HG03378 (cell line): ENCODE results near the gene BCCIP.

ENCODE experiments used
- ATAC-seq: cut with Tn5 transposase; IDR thresholded peaks from one replicate; pipeline ENCODE4 v1.9.1; 2021; ENCODE audit warnings: mild to moderate bottlenecking, moderate library complexity; ENCODE audit not compliant: unreplicated experiment

Gene BCCIP

DNA sequence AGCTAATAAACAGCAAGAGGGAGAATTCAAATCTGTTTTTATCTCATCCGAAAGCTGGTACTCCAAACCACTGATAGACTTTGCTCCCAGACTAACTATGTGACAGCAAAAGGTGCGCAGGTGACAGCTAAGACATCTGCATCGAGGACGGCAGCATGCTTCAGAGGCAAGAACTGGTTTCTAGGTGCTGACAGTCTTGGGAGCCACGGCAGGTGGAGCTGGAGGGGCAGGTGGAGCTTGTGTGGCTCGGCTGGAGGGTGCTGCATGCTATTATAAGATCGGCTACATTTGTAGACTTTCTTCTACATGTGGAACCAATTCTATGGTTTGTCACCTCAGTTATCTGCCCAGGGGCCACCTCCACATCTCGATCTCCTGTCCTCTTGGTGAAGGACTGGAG lies 25.9 kb upstream of the BCCIP start:
- ATAC-seq, result no peak

GRCh38 chr10:125797994-125798662 lies 25.2 kb upstream of the BCCIP start:
- ATAC-seq, result no peak

DNA sequence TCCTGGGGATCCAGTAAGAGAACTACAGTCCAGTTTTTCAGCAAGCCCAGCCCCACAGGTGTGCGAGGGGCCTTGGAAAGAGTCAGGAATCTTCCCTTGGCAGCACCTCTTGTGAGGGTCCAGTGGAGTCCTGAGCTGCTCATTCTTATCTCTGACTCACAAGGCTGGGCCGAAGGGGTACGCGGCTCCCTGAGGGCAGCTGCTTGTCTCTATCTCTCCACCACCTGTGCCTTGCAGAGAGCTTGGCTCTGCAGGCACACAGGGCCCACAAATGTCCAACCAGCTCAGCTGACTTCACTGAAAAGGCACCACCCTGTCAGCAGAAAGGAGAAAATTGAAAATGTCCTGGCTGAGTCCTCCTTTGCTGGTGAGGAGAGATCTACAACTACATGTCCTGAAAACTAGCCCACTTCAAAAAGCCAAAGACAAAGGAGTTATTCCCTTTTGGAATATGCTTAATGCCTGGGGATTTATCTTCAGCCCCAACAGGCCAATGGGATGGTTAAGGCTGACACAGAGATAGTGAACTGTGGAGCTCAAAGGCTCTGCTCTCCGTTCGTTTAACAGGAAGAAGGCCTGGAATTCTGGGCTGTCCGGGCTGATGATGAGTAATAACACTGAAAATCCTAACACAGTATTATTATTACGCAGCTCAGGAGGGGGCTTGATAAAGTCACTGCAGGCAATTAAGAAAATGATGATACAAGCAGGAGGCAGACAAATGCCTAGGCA lies 23.7 kb upstream of the BCCIP start:
- ATAC-seq, result no peak

GRCh38 chr10:125801574-125801973 lies 21.8 kb upstream of the BCCIP start:
- ATAC-seq, result no peak

DNA sequence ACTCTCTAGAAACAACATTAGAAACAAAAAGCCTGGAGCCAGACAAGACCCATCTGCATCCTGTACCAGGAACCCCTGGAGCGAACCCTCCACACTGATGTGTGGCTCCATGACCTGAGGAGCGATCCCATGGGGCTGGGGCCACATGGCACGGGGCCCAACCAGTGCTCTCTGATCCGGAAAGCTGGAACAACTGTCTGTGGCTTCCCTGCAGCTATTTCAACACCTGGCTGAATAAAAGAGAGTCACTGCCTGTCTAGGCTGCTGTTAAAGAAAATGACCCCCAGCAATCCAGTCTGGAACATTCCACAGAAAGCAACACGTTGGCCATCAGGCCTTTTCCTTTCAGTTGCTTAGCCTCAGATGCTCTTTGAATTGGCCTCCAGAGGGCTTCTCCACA lies 21.2 kb upstream of the BCCIP start:
- no peak for ATAC-seq

- ATAC-seq, result no peak
Observed at GRCh38 chr10:125802739-125803138, 20.6 kb upstream of the BCCIP start.

DNA sequence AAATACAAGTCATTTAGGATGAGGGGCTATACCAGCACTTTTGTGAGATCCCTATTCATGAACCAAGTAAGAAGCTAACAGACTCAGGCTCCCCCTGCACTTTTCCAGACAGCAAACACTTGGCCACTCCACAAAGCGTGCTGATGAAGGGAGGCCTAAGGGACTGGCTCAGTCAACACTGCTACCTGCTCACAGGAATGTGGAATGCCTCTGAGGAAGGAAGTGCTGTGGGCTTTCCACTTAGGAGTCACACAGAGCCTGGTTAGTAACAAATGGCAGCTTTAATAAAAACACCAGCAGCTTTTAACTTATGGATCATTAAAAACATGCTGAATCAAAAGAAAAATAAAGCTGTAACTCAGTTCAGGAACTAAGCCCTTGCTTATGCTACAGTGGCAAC lies 15.3 kb upstream of the BCCIP start:
- no peak for ATAC-seq

- no peak for ATAC-seq
Observed at GRCh38 chr10:125811251-125811650, 12.1 kb upstream of the BCCIP start.

- no peak for ATAC-seq
Observed at GRCh38 chr10:125812128-125812750, 11.1 kb upstream of the BCCIP start.

GRCh38 chr10:125815764-125816163 lies 7.6 kb upstream of the BCCIP start:
- ATAC-seq, result no peak

DNA sequence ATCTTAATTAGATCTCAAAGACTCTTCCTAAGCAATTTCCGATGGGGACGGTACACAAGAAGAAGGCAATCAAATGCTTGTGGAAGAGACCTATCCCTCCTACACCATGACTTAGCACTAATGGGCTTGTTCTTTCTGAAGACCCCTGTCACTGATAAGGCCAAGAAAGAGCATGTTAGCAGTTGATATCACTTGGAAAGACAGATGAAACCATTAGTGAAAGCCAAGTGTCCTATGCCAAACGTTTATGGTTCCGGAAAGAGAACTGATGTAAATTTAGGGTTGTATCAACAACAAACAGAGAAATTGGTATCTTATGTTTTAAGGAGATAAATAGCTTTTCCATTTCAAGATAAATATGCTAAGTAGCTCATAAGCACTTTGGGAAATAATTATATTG lies 6.8 kb upstream of the BCCIP start:
- ATAC-seq, result no peak

DNA sequence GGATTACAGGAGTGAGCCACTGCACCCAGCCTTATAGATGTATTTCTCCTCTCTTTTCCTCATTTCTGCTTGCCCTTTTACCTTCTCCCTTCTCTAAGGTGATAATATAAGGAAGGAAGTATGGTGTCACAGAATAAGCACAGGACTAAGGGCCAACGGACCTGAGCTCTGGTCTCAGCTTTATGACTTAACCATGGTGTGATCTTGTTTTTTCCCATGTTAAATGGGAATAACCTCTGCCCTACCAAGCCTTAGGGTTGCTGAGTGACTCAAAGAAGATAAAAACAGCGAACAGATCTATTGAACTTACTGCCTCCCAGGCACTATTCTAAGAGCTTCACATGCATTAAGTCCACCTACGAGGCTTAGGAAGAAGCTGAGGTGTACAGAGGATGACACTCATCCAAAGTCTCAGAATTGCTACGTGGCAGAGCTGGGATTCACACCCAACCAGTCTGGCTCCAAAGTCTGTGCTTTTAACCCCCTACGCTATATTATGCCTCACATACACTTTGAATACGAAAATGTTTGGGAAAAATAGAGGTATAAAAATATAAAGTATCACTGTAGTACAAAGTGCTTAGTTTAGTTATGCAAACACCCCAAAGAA lies 5.9 kb upstream of the BCCIP start:
- no peak for ATAC-seq

- peak; percentile 75 for ATAC-seq
Observed at GRCh38 chr10:125820701-125821100, 2.6 kb upstream of the BCCIP start.

GRCh38 chr10:125823663-125824251 lies 411 bp downstream of the BCCIP start:
- ATAC-seq, result no peak

- ATAC-seq, result no peak
Observed at GRCh38 chr10:125824736-125825135, 1.4 kb downstream of the BCCIP start.

- no peak for ATAC-seq
Observed at GRCh38 chr10:125827133-125827532, 3.8 kb downstream of the BCCIP start.

DNA sequence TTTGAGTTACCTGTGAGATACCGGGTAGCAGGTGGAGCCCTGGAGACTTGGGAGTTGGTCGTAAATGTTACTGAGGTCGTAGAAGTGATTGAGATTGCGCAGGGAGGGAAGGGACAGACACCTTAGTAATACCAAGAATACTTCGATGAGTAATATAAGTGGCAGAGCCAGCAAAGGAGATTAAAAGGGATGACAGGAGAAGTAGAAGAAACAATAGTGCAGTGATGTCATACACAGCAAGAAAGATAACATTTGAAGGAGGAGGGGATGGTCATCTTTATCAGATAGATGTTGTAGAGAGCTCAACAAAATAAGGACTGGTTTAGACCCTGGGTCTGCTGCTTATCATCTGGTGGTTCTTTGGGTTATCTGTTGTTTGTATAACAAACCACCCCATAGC lies 5.0 kb downstream of the BCCIP start:
- no peak for ATAC-seq

DNA sequence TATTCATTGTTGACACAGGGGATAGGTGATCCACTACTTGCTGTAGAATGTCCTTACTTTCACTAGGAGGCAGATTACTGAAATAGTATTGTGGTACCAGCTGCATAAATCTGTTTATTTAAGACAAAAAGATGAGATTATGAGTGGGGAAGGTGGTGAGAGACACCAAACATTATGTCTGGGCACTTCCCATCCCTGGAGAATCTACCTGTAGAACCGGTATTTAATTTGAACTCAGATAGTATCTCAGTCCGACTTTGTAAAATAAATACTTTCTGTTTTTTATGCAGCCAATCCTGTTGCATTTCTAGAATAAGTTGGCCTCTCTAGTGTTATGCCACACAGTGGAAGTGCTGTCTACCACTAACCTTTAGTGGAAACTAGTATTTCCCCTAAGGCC lies 13.4 kb downstream of the BCCIP start:
- no peak for ATAC-seq

DNA sequence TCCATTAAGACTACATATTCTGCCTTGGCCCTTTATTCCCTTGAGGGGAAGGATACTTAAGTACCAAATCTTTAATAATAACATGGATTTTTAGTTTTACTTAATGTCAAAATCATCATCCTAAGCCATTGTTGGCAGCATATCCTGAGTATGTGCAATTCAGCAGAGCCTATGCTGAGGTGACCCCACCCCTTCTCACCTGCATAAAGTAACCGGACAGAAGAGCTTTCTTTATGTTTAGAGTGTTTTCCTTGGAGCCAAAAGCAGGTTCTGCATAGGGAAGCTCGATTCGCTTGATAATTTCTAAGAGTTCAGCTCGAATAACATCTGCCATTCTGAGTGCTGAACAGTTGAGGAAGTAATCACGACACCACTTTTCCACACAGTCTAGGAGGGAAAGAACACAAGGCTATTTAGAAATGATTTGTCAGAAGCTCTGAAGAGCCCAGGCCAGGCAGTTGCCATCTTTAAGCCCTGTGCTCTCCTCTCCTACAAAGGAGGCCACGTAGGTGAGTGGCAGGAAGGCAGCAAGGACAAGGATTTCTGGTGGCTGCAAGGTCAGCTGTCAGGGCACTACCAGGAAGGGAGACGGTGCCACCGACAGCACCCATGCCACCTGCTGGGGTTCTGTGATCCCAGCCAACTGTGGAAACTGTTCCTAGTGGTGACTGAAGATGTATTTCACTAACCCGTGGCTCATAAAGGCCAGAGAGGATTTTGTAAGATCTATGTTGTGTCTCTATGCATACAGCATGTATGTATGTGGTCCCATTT lies 15.6 kb downstream of the BCCIP start:
- no peak for ATAC-seq

DNA sequence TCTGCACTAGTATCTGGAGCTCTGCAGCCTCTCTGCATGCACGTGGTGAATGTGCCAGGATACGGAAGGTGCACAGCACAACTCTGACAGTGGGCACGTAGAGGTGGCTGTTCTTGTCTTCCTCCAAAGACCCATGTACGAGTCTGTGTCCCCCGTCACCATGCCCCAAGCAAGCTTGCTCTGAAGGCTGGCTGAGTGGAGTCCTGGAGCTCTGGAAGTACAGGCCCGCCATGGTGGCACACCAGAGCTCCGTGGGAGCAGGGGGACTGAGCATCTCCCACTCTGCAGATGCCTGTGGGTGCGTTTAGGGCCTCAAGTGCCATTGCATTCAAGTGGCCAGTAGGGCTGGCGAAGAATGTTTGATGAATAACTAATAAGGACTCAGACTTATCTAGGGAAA lies 17.1 kb downstream of the BCCIP start:
- ATAC-seq, result no peak

GRCh38 chr10:125840955-125841354 lies 17.6 kb downstream of the BCCIP start:
- ATAC-seq, result no peak
